Activated T-helper 1 cell treated with Interleukin-2 at 50 U/mL for 16 hours (primary cell): ENCODE data around the gene EMX1.

Experiments
- DNase-seq: peaks from one replicate; pipeline ENCODE4 v3.0.0-alpha.2; 2020; ENCODE audit warnings: low read depth

Gene EMX1

GRCh38 chr2:72959554-72959953, 42.2 kb downstream of the EMX1 start:
- DNase-seq, result no peak

GRCh38 chr2:72959995-72960981, 43.0 kb downstream of the EMX1 start:
- no peak for DNase-seq

GRCh38 chr2:72961036-72961720, 43.9 kb downstream of the EMX1 start:
- no peak for DNase-seq

GRCh38 chr2:72961853-72962468, 44.6 kb downstream of the EMX1 start:
- DNase-seq, result no peak

GRCh38 chr2:72962911-72963310, 45.6 kb downstream of the EMX1 start:
- DNase-seq, result no peak

- DNase-seq, result no peak
Measured at GRCh38 chr2:72963423-72964145, 46.3 kb downstream of the EMX1 start.

GRCh38 chr2:72964146-72964525, 46.8 kb downstream of the EMX1 start:
- DNase-seq, result no peak

GRCh38 chr2:72965016-72965415, 47.7 kb downstream of the EMX1 start:
- no peak for DNase-seq

- no peak for DNase-seq
Measured at GRCh38 chr2:72965770-72966450, 48.6 kb downstream of the EMX1 start.

- no peak for DNase-seq
Measured at GRCh38 chr2:72968286-72968685, 51.0 kb downstream of the EMX1 start.

- no peak for DNase-seq
Measured at GRCh38 chr2:72969706-72970105, 52.4 kb downstream of the EMX1 start.

GRCh38 chr2:72971036-72971435, 53.7 kb downstream of the EMX1 start:
- DNase-seq, result no peak

- DNase-seq, result no peak
Measured at GRCh38 chr2:72972352-72973136, 55.2 kb downstream of the EMX1 start.

- no peak for DNase-seq
Measured at GRCh38 chr2:72973137-72973535, 55.8 kb downstream of the EMX1 start.

GRCh38 chr2:72973566-72974435, 56.5 kb downstream of the EMX1 start:
- no peak for DNase-seq

- no peak for DNase-seq
Measured at GRCh38 chr2:72974436-72974754, 57.1 kb downstream of the EMX1 start.

- DNase-seq, result no peak
Measured at GRCh38 chr2:72975017-72975416, 57.7 kb downstream of the EMX1 start.

- DNase-seq, result no peak
Measured at GRCh38 chr2:72979896-72980295, 62.6 kb downstream of the EMX1 start.

- no peak for DNase-seq
Measured at GRCh38 chr2:72980535-72981217, 63.4 kb downstream of the EMX1 start.
